ENCODE results near the gene COPE.

DNA sequence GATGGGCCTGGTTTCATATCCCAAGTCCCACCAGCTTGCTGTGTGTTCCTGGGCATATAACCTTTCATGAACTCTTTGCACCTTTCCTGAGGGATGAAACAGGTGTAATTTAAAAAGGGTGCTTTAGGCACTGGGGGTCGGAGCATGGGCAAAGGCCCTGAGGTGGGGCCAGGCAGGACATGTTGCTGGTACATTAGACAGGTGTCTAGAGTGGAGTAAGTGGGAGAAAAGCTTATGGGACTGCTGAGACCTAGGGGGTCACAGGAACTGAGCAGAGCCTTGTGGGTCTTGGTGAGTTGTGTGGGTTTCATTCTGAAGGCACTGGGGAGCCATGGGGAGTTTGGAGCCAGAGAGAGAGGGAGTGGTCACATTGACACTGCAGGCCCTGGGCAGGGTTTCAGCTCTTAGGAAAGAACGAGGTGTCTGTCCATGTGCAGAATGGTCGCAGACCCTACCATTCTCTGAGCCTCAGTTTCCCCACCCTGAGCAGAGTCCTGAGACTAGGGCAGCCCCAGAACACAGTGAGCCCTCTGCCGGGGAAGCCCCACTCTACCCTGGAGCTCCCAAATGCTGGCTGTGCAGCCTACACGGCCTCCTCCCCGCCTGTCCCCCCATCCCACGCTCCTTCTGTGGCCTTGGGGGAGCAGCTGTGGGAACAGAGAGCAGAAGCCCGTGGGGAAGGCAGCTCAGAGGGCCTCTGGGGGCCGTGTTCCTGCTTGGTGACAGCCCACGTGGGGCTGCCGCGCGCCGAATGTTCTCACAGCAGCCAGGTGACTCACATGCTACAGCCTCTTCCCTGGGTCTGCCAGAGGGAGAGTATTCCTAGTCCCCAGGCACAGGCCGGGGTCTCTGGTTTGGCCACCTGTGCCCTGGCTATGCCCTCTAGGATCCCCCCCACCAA is 29.1 kb upstream of the COPE start:
- TF ChIP-seq POLR2A (IDR thresholded peaks at IDR 0.05): no peak
- TF ChIP-seq, protein P1, sequence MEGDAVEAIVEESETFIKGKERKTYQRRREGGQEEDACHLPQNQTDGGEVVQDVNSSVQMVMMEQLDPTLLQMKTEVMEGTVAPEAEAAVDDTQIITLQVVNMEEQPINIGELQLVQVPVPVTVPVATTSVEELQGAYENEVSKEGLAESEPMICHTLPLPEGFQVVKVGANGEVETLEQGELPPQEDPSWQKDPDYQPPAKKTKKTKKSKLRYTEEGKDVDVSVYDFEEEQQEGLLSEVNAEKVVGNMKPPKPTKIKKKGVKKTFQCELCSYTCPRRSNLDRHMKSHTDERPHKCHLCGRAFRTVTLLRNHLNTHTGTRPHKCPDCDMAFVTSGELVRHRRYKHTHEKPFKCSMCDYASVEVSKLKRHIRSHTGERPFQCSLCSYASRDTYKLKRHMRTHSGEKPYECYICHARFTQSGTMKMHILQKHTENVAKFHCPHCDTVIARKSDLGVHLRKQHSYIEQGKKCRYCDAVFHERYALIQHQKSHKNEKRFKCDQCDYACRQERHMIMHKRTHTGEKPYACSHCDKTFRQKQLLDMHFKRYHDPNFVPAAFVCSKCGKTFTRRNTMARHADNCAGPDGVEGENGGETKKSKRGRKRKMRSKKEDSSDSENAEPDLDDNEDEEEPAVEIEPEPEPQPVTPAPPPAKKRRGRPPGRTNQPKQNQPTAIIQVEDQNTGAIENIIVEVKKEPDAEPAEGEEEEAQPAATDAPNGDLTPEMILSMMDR (IDR thresholded peaks at IDR 0.05 in 4 of 5, conservative IDR thresholded peaks at IDR 0.05 in 1 of 5): no peak

All from gastrocnemius medialis (tissue), 4 donors.